Breast epithelium (tissue), 3 donors: ENCODE results near the gene NUP50.

ENCODE experiments used
- POLR2A ChIP-seq: fragments of 450-650 bp; IDR thresholded peaks from one replicate; pipeline ENCODE4 v1.6.1; 2016; ENCODE audit warnings: antibody characterized with exemption, mild to moderate bottlenecking, moderate library complexity
- POLR2AphosphoS5 ChIP-seq, 3 donors: sonication (generic); formaldehyde crosslinking; IDR thresholded peaks; one replicate each; pipeline ENCODE4 v1.6.1; 2017; ENCODE audit warnings: antibody characterized with exemption in 3 of 3
- TF ChIP-seq, protein P1 (sequence below), 3 donors: fragments of 450-650 bp; IDR thresholded peaks; one replicate each; pipeline ENCODE4 v1.5.1; 2016 to 2017; ENCODE audit warnings: antibody characterized with exemption in 3 of 3, mild to moderate bottlenecking in 3 of 3, moderate library complexity in 3 of 3

DNA sequence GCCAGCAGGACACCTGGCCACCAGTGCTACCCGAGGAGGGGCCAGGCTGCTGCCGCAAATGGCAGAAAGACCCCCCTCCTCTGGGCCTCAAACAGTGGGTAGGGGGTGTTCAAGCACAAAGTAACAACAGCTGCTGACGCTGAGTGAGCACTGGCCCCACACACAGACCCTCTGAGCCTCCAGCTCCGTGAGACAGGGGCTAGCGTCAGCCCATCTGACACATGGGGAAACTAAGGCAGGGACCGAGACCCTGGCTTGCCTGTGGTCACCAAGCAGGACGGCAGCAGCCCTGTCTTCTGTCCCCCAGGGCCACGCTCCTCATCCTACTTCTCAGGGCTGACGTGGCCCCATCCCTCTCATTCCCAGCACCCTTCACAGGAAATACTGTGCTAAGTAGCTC, 36.5 kb downstream of the NUP50 start:
- TF ChIP-seq, protein P1, sequence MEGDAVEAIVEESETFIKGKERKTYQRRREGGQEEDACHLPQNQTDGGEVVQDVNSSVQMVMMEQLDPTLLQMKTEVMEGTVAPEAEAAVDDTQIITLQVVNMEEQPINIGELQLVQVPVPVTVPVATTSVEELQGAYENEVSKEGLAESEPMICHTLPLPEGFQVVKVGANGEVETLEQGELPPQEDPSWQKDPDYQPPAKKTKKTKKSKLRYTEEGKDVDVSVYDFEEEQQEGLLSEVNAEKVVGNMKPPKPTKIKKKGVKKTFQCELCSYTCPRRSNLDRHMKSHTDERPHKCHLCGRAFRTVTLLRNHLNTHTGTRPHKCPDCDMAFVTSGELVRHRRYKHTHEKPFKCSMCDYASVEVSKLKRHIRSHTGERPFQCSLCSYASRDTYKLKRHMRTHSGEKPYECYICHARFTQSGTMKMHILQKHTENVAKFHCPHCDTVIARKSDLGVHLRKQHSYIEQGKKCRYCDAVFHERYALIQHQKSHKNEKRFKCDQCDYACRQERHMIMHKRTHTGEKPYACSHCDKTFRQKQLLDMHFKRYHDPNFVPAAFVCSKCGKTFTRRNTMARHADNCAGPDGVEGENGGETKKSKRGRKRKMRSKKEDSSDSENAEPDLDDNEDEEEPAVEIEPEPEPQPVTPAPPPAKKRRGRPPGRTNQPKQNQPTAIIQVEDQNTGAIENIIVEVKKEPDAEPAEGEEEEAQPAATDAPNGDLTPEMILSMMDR (IDR thresholded peaks at IDR 0.05): no peak
- TF ChIP-seq POLR2AphosphoS5 (IDR thresholded peaks at IDR 0.05) (no peak), POLR2A (no peak)
